HG03175 (cell line): Measurements from ENCODE around the gene CABP2.
"Not testable (repeated sequence)": the region's sequence is repeated elsewhere in the genome, so short reads cannot be mapped to it uniquely, and the experiment has no call there.

ENCODE experiments used
- ATAC-seq: cut with Tn5 transposase; IDR thresholded peaks from one replicate; pipeline ENCODE4 v1.9.1; 2021; ENCODE audit warnings: mild to moderate bottlenecking, moderate library complexity; ENCODE audit not compliant: unreplicated experiment

CABP2 gene

GRCh38 chr11:67522844-67523555, at the start of gene CABP2:
CABP2 (minus strand) TSS chr11:67523446; CDS start chr11:67523326, 120 bp downstream.
- ATAC-seq: no peak

DNA sequence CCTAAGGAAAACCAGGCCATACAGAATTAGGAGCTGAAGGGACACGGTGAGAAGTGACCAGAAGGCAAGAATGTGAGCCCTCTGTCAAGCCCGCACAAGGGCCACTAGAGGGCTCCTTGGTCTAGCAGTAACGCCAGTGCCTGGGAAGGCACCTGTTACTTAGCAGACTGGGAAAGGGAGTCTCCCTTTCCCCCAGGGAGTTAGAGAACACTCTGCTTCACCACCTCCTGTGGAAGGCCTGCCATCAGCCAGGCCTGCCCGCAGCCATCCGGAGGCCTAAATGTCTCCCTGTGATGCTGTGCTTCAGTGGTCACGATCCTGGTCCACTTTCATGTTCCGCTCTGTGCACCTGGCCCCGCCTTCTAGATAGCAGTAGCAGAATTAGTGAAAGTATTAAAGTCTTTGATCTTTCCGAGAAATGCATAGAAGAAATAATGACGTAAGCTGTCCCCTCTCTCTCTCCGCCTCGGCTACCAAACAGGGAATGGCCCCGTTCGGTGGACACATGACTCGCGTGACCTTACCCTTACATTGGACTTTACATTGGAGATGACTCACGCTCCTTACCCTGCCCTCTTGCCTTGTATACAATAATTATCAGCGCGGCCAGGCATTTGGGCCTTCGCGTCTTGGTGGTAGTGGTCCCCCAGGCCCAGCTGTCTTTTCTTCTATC, 49.6 kb upstream of the CABP2 start:
- ATAC-seq: no peak

- no peak for ATAC-seq
Measured at GRCh38 chr11:67572305-67572704, 49.1 kb upstream of the CABP2 start.

GRCh38 chr11:67571443-67571842, 48.2 kb upstream of the CABP2 start:
- no peak for ATAC-seq

DNA sequence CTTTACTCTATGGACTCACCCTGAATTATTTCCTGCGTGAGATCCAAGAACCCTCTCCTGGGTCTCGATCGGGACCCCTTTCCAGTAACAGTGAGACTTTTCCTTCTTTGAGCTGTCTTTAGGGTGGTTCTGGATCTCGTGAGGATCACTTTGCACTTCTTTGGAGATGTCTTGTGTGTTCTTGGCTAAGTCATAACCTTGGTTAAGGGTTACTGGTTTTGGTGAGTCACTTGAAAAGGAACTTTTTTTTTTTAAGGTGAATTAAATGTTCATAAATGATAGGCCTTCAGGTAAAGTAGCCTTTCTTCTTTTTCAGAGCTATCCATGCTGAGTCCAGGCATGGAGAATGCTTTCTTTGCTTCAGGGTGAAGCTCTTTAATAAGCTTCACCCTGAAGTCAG, 41.0 kb upstream of the CABP2 start:
- no peak for ATAC-seq

- not testable (repeated sequence) for ATAC-seq
Measured at GRCh38 chr11:67563705-67564114, 40.5 kb upstream of the CABP2 start.

DNA sequence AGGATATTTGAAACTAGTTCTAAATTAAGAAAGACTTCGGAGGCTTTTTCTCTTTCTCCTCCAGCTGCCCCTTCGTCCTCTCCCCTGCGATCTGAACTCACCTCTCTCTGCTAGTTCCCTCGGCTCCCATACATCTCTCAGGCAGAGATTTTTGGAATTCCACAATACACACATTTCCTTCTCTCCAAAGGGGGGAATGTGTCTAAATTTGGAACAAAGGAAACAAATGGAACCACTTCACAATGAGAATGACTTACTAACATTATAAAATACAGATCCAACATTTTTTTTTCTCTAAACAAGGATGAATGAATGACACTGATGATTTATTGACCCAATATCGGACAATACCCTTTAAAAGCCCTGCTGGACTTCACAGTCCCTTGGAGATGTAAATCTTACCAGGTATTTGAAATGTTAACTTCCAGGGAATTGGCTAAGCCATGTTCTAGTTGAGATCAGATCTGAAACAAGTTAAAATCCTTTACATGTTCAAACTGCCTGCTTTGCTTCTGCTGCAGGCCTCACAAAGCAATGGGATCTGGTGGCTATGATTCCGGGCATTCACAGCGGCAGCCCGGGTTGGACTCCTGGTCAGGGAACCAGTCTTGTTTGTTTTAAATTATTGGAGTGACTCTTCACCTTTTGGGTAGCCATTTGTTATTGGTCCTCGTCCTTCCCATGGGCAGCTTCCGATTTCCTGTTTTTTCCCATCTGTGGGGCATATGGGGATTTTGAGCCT, 39.9 kb upstream of the CABP2 start:
- no peak for ATAC-seq

DNA sequence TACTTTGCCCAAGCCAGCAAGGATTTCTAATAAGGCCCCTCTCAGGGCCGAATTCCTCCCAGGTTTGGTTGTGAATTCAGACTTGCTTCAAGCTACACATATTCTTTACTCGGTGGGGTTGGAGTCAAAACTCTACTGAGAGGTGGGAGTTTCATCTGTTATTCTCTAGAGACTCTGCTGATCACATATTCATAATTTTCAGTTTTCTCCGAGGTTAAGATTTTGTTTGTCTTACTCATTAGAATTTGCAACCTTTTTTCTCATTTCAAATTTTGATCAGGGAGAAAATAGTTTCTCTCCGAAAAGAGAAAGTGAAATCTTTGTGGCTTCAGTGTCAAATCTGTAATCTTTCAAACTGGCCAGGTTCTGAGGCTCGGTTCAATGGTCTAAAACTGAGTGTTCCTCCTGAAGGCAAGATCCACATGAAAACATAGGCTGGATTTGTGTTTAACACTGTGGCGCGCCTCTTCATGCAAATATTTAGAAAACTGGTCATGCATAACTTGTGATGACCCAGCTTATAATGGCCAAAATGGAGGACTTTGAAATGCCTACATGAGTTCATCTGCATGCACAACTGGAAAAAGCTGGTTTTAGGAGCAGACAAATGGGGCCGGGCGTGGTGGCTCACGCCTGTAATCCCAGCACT, 38.8 kb upstream of the CABP2 start:
- ATAC-seq: peak; percentile 72

DNA sequence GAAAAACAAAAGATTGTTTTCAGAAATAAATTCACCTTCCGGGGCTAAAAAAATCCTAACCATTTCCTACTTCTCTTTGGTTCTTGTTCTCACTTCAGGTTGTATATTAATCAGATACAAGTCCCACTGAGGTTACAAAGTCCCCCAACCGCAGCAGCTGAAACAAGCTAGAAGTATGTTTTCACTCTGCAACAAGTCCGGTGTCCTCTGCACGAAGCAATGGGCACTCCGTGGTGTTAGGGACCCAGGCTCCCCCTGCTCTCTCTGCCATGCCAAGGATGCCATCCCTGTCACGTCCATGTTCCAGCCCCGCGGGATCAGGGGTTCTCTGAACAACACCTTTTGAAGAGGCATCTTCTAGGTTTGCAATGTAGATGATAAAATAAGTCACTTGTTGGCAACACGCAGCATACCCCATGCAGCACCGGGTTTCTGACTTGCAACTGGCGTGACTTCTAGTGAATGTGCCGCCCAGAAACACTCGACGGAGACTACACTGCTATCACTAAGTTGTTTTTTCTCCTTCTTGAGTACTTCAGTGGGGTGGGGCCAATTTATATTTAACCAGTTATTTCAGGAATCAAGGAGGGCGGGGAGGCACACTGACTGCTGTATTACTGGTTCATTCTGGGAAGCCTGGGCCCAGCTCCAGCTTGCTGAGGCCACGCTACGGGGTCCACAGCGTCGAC, 35.0 kb upstream of the CABP2 start:
- ATAC-seq: no peak

DNA sequence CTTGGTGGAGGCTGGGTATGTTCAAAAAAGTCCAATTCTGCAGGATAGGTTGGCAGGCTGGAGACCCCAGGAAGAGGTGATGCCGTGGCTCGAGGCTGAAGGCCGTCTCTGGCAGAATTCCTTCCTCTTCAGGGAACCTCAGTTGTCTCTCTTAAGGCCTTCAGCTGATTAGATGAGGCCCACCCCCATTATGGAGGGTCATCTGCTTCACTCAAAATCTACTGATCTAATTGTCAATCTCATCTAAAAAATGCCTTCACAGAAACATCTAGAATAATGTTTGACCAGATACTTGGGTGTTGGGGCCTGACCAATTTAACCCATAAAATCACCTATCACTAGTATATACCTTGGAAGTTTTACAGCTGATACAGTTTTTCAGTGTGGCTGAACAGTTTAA, 33.0 kb upstream of the CABP2 start:
- no peak for ATAC-seq

GRCh38 chr11:67551697-67552096, 28.5 kb upstream of the CABP2 start:
- ATAC-seq: not testable (repeated sequence)

DNA sequence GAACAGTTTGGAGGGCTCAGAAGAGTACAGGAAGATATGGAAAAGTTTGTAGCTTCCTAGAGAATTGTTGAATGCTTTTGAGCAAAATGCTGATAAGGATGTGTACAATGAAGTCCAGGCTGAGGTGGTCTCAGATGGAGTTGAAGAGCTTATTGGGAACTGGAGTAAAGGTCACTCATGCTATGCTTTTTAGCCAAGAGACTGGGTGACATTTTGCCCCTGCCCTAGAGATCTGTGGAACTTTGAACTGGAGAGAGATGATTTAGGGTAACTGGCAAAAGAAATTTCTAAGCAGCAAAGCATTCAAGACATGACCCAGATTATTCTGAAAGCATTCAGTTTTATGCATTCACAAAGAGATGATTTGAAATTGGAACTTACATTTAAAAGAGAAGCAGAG, 27.9 kb upstream of the CABP2 start:
- ATAC-seq: no peak

GRCh38 chr11:67548555-67549110, 25.4 kb upstream of the CABP2 start:
- no peak for ATAC-seq

DNA sequence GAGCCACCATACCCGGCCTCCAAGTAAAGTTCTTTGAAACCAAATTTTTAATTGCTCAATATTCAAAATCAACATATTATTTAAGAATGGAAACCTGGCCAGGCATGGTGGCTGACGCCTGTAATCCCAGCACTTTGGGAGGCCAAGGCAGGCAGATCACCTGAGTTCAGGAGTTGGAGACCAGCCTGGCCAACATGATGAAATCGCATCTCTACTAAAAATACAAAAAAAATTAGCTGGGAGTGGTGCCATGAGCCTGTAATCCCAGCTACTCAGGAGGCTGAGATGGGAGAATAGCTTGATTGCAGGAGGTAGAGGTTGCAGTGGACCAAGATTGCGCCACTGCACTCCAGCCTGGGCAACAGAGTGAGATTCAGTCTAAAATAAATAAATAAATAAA, 24.9 kb upstream of the CABP2 start:
- ATAC-seq: not testable (repeated sequence)

DNA sequence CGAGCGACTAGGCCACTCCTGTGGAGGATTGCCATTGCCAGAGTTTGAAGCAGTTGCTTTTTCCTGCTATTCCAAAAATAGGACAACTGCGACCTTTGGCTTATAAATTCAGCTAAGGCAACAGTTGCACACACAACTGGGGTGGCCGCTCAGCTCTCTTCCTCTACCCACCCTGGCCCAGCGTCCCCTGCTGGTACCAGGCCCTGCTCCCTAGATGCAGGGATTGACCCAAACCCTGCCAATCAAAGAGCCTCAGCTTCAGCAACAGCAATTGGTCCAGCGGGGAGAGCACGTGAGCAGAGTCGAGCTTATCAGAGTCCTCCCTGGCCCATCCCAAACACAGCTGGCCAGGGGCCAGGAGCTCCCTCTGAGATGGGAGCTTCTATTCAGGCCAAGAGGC, 22.0 kb upstream of the CABP2 start:
- no peak for ATAC-seq

- ATAC-seq: no peak
Measured at GRCh38 chr11:67544616-67545242, 21.5 kb upstream of the CABP2 start.

- no peak for ATAC-seq
Measured at GRCh38 chr11:67543585-67543984, 20.3 kb upstream of the CABP2 start.

DNA sequence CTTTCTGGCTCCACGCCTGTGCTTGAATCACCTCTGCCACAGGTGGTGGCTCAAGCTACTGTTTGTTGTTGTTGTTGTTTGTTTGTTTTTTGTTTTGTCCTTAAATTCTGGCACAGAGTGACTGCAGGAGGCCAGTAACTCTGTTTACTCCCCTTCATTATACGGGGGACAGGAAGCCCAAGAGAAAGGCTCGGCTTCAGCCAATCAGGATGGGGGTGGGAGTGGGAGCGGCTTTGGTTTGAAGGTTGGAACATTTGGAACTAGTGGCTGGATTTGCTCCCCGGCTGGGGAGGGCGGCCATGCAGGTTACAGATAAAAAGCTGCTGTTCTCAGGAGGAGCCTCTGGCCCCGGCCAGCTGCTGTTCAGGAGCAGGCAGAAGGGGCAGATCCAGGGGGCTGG, 19.7 kb upstream of the CABP2 start:
- no peak for ATAC-seq

GRCh38 chr11:67542169-67542568, 18.9 kb upstream of the CABP2 start:
- no peak for ATAC-seq

DNA sequence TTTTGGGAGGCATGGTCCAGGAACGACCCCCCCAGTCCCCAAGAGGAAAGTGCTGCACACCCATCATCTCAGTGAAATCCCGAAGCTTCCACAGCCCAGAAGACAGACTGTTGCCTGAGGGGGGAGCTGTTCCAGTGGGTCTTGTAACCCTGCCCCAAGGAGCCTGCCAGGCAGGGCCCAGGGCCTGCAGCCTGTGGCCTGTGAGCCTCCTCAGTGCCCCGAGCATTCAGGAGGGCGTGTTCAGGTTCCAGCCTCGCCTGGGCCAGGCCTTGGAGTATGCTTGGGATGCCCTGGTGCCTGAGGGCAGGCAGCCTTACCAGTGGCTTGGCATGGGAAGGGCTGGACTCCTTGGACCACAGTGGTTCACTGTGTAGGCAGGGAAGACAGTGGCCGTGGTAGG, 18.0 kb upstream of the CABP2 start:
- ATAC-seq: no peak
